GM19397 (cell line): ENCODE data around the gene TXNL4A.
"Not testable (repeated sequence)": the region's sequence is repeated elsewhere in the genome, so short reads cannot be mapped to it uniquely, and the experiment has no call there.

ENCODE experiments used
- ATAC-seq: cut with Tn5 transposase; IDR thresholded peaks from one replicate; pipeline ENCODE4 v1.9.1; 2021; ENCODE audit warnings: mild to moderate bottlenecking, moderate library complexity; ENCODE audit not compliant: unreplicated experiment

TXNL4A gene

GRCh38 chr18:79964330-79965118 is 23.8 kb downstream of the TXNL4A start, which contains the start of gene HSBP1L1:
HSBP1L1 (plus strand) TSS chr18:79964643; CDS start chr18:79964736, 93 bp downstream.
- ATAC-seq, result peak; percentile 64

DNA sequence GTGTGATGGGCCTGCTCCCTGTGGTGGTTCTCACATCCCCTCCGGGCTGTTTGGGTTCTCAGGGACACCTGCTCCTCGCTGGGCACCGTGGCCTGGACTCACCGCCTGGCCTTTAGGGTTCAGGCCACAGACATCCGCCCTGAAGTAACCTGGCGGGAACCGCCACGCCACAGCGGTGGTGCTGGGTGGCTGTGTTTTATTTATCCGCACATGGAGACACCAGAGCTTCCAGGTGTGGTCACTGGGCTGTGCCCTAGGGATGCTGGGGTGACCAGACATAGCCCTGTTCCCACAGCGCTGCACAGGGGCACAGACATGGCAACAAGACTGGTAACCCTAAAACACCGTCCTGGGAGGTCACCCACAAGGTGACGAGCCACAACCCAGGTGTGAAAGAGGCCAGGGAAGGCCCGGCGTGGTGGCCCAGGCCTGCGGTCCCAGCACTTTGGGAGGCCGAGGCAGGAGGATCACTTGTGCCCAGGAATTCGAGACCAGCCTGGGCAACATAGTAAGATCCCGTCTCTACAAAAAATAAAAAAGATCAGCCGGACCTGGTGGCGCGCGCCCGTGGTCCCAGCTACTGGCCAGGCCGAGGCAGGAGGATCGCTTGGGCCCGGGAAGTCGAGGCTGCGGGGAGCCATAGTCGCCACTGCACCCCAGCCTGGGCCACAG is 24.6 kb downstream of the TXNL4A start:
- ATAC-seq, result no peak

DNA sequence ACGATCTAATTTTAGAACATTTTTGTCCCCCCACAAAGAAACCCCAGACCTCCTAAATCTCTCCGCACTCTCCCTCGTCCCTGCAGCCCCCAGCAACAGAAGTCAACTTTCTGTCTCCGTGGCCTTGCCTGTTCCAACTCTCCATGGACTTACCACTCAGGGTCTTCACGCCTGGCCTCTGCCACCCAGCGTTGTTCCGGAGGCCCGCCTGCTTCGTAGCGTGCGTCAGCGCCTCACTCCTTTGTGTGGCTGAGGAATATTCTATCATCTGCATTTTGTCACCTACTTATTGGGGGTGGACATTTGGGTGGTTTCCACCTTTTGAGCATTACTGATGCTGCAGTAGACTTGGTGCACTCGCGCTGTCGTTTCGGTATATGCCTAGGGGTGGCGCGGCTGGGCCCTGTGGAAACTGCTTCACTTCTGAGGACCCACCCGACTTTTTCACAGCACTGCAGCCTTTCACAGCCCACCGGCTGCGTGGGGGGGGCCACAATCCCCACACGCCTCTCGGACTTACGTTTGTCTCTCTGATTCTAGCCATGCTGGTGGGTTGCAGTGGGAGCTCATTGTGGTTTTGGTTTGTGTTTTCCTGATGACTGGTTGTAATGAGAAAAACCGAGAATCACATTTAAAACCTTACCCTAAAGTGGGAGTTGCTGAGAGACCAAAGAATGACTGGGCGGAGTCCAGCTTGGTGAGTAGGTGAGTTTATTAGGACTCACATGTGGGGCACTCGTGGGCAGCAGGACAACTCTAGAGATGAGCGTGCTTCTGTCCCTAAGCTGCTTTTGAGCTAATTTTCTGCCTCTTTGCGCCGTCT is 25.3 kb downstream of the TXNL4A start:
- peak; percentile 48 for ATAC-seq

GRCh38 chr18:79962311-79962710 is 26.1 kb downstream of the TXNL4A start:
- no peak for ATAC-seq

DNA sequence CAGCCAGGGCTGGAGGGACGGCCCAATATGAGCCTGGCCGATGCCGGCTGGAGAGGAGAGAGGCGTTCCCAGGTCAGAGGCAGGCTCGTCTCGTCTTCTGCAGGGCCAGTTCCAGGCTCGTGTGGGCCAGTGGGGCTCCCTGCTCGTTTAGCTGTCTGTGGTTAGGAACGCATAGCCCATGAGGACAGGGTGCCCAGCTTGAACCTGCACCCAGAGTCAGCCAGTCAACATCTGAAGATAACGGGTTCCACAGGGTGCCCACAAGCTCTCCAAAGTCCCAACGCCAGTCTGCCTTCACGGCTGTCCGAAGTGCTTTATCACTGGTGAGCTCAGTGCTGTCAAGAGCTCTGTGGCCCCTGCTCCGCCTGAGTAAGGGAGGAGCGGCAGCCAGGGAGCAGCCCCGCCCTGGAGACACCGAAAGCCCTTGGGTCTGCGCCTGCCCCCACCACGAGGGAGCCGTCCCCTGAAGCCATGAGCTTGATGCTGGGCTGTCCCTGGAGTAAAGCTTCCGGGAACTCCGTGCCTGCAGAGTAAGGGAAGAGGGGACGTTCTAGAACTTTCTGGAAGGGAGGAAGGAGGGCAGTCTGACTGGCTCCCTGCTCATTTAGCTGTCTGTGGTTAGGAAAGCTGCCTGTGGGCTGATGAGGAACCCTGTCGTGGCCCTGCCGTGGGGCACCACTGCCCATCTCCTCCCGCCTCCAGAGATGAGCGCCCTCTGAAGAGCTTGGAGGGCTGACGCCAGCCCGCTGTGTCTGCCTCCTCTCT is 26.7 kb downstream of the TXNL4A start:
- ATAC-seq, result no peak

- no peak for ATAC-seq
Observed at GRCh38 chr18:79960921-79961526, 27.3 kb downstream of the TXNL4A start.

DNA sequence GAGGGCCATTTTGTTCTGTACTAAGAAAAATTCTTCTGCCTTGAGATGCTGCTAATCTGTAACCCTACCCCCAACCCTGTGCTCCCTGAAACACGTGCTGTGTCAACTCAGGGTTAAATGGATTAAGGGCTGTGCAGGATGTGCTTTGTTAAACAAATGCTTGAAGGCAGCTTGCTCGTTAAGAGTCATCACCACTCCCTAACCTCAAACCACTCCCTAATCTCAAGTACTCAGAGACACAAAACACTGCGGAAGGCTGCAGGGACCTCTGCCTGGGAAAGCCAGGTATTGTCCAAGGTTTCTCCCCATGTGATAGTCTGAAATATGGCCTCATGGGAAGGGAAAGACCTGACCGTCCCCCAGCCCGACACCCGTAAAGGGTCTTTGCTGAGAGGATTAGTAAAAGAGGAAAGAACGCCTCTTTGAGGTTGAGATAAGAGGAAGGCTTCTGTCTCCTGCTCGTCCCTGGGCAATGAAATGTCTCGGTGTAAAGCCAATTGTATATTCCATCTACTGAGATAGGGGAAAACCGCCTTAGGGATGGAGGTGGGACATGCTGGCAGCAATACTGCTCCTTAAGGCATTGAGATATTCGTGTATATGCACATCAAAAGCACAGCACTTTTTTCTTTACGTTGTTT is 28.1 kb downstream of the TXNL4A start:
- not testable (repeated sequence) for ATAC-seq

DNA sequence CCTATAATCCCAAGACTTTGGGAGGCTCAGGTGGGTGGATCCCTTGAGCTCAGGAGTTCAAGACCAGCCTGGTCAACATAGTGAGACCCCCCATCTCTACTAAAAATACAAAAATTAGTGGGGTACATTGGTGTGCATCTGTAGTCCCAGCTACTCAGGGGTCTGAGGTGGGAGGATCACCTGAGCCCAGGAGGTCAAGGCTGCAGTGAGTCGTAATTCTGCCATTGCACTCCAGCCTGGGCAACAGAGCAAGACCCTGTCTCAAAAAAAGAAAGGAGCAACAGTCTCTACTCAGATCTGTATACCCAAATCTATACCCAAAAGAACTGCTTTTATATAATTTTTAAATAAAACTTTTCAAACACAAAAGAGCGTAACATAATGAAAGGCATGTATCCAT is 29.4 kb downstream of the TXNL4A start:
- ATAC-seq, result no peak

DNA sequence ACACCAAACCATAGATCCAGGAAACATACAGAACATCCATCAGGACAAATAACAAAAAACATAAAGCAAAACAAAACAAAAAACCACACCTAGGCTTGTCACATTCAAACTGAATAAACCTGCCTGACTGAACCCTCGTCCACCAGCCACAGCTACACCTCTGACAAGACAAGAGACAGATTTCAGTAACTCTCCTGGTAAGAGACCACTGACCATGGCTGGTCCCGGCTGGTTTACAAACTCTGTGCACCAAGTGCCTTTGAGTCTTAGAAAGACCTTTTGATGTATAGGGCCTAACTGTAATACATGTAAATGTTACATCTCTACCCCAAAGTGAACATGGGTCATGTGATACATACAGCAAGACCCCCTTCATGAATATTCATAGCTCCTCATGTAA is 32.1 kb downstream of the TXNL4A start:
- ATAC-seq, result no peak

GRCh38 chr18:79955302-79956075 is 32.9 kb downstream of the TXNL4A start:
- ATAC-seq, result no peak

DNA sequence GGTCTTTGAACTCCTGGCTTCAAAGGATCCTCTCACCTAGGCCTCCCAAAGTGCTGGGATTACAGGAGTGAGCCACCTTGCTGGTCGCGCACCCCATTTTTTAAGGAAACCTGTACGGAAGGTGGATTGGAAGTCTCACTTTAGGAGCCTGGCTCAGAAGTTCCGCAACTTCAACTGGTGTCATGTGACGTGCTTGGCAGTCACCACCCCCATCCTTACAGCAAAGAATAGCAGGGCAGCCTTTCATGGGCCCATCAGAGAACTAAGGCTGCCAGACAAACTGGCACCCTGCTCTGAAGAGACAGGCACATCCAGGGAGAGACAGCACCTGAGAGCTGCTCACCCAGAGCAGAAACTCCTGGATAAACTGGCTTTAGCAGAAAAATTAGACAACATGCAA is 33.6 kb downstream of the TXNL4A start:
- no peak for ATAC-seq

DNA sequence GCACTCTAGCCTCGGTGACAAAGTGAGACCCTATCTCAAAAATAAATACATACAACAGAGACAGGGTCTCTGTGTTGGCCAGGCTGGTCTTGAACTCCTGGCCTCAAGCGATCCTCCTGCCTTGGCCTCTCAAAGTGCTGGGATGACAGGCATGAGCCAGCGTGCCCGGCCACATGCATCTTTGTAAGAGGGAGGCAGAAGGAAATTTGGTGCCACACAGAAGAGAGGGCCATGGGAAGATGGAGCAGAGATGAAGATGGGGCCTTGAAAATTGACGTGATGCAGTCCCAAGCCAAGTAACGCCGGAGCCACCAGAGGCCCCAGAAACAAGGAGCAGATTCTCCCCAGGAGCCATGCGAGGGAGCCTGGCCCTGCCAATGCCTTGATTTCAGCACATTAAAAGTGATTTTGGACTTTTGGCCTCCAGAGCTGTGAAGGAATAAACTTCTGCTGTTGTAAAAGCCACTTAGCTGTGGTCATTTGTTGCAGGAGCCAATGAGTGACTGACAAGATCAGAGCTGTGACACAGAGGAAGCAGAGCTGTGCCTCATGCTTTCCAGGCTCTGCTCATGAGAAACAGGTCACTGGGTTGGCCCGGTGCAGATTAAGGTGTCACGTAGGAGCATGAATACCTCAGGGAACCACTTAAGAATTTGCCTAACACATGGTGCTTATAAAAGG is 34.3 kb downstream of the TXNL4A start:
- ATAC-seq, result no peak

GRCh38 chr18:79952996-79953559 is 35.3 kb downstream of the TXNL4A start:
- ATAC-seq, result no peak

- no peak for ATAC-seq
Observed at GRCh38 chr18:79952456-79952995, 35.8 kb downstream of the TXNL4A start.

- ATAC-seq, result peak; percentile 89
Observed at GRCh38 chr18:79951545-79952455, 36.6 kb downstream of the TXNL4A start, which contains the start of gene SLC66A2. SLC66A2 (minus strand) TSS chr18:79951653; CDS start chr18:79950926, 727 bp downstream.

- peak; percentile 31 for ATAC-seq
Observed at GRCh38 chr18:79950515-79951341, 37.6 kb downstream of the TXNL4A start.
